Fibroblast of skin of left biceps (primary cell): ENCODE results near the gene ZNF101.

ENCODE experiments used
- DNase-seq, 2 experiments: peaks; one replicate each; pipeline ENCODE4 v3.0.0-alpha.2; 2013; ENCODE audit warnings: low read depth in 2 of 2

ZNF101 gene

DNA sequence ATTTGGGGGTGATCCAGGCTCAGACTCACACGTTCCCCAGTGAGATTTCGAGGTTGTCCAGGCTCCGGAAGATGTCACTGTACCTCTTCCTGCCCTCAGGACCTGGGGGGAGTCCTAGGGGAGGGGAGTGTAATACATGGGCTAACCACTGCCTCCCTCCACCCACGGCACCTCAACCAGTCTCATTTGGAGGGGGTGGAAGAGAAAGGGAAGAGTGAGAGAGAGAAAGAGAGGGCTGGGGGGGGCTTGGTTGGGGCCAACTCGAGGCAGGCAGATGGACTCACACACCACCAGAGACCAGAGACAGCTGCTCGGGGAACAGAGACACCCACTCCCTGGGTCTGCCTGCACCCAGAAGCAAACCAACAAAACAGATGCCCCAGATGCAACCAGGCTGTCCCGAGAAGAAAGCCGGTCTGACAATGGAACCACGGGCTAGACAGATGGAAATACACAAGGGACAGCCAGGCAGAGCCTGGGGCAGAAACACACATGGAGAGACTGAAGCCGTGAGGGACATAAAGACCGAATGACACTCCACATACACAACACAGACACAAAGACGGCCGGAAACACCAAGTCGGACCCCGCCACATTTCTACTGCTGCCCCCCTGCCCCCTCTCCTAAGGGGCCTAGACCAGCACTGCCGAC, 26.0 kb upstream of the ZNF101 start:
- no peak for DNase-seq

DNA sequence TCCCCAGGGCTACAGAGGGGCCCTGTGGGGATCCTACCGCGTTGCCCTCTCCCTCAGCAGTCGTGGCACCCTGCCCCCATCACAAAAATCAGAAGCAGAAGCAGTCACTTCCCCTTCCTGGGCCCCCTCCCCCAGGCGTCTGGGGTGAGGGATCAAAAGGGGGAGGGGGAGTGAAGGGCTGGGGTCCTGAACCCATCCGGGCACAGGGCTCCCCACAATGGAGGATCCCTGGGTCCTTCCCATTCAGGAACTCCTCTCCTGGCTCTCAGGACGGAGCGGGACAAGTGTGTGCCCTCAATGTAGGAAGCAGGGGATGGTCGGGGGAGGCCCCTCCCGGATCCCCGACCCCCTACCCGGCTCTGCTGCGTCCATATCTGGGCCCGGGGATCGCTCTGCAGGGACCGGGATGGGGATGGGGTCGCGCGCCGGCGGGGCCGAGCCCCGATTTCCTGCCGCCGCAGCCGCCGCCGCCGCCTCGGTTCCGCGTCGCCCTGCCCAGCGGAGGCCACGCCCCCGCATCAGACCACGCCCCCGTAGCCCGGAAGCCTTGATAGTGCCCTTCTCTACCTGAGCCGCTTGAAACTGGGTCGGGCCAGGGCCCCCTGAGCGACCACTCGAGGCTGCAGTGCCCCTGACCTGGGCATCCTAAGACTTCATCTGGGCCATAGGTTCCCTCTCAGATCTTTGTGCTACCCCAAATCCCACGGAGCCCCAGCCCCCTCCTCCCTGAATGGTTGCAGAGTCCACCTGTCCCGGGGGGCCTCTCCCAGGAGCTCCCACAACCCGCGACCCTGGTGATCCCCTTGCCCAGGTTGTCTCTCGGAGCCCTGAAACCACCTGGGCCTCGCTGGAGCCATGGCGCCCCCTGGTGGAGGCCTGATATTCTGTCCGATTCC, 25.2 kb upstream of the ZNF101 start, which contains the start of gene GMIP:
GMIP (minus strand) TSS at position 500 of the 896 bp plus-strand sequence; CDS start at position 372, 128 bp downstream.
- DNase-seq: no peak

DNA sequence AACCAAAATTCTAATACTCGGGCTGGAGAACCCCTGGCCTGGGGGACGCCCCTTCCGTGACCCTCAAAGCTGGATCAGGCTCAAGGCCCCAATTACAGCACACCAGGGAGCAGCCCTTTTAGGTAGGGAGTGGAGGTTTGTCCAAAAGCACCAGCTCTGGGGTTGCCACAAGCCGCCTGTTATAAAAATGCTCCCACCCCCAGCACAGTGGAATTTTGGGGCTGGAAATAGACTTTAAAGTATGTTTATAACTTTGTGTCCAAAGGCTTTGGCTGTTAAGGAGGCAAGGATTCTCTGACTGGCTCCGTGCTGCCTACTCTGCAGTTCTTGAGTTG, 24.6 kb upstream of the ZNF101 start:
- no peak for DNase-seq

DNA sequence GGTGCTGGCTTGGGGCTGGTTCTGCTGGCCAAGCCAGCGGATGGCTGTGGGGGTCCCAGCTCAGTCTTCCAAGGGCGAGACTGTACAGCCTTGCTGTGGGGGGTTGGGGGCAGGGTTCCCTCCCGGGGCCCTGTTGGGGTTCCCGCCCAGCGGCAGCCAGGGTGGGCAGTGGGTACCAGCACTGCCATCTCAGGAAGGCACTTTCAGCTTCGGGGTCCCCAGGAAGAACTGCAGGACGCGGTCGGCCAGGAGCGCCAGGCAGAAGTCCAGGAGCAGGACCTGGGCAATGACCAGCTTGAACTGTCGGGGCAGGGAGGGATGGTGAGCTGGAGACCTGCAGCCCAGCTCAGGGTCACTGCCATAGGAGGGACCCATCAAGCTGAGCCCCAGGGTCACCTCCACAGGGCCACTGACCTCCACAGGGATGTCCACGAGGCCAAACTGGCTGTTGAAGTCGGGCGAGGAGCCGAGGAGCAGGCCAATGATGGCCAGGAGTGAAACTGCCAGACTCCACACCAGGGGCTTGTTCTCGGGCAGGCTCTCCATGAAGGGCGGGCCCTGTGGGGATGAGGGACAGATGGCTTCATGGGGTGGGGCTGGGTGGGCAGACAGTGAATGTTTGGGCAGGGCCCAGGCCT, 23.3 kb upstream of the ZNF101 start:
- DNase-seq: no peak

- no peak for DNase-seq
Observed at GRCh38 chr19:19647037-19647835, 21.4 kb upstream of the ZNF101 start.

DNA sequence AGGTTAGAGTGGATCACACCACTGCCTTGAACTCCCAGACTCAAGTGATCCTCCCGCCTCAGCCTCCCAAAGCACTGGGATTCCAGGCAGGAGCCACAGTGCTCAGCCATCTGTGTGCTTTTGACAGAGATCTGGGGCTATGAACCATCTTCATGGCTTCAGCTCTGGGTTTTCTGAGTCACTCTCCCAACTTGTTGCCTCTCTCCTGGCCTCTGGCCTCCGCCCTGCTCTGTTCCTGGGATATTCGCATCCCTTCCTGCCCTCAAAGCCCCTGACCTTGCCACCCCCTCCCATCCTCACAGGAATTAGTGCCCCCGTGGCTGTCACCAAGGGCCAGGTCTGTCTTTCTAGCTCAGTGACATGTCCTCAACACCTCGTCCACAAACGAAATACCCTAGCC, 19.5 kb upstream of the ZNF101 start:
- DNase-seq: no peak

DNA sequence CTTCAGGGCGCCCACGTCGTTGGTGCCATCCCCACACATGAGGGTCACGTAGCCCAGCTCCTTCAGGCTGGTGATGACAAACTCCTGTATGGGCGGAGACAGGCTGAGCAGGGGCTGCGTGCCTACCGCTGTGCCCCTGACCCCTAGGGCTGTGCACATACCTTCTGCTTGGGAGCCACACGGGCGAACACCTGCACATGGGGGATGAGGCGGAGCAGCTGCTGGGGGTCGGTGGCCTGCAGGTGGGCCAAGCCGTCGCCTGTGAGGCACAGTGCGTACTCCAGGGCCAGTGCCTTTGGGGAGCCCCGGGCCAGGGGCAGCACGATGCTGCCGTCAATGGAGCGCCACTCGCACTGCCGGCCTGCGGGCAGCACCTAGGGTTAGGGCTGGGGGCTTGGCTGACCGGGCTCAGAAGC, 19.1 kb upstream of the ZNF101 start:
- DNase-seq: no peak

DNA sequence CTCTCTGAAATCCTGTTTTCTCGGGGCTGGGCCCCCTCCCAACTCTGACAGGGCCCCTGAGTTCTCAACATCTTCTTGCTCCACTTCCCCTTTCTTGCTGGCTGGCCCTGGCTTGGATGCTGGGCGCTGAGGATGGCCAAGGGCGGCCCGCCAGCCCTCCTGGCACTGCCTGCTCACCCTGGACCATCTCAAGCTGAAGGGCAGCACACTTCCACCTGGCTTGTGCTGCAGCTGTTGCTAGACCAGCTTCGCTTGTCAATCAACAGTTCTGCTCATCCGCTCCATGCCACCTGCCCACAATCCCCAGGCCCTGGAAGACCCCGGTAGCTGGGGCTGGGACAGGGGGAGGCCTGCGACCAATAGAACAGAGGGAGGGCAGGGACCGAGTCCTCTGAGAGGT, 18.3 kb upstream of the ZNF101 start:
- DNase-seq: no peak

DNA sequence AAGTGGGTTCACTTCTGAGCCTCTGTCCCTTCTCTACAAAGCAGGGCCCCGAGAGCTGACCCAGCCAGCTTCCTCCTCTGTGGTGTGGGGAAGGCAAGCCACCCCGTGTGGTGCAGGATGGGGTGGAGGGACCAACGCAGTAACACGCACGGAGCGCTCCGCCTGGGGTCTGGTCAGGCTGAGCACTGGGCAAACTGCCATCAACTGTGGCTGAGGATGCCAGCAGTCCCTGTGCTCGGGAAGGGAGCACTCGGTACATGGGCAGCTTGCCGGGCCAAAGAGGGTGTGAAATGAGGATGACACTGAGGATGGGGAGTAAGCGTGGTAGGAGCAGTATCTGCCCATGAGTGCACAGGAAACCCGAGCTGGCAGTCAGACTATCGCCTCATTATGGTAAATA, 17.6 kb upstream of the ZNF101 start:
- DNase-seq: no peak

DNA sequence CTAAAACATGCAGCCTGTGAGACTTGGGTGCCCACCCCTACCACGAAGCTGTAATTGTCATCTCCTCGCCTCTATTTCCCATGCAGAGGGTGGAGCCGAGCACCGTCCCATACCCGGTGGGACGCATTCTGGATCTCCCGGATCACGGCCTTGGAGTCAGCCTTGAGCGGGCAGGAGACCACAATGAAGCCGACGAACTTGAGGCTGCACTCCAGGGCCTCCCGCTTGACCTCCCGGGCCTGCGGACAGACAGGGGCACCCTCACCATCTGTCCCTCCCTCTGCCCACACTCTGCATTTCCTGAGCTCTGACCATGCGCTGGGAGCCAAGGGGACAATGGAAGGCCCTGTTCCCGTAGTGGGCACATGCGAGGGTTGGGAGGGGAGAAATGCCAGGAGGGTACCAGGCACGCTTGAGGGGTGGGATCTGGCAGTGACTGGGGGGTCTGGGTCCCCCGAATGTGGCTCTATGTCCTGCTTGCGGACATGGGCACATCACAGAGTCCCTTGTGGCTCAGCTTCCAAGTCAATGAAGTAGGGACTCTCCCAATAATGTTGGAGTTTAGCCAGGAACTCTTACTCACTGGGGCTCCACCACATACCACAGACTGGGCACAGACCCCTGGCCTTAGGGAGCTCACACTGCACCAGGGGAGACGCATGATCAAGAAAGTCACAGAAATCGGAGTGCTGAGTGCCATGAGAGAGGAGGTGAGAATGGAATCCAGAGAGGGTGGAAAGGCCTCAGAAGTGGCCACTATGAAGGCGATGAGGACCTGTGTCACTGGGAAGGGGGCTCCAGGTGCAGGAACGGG, 15.9 kb upstream of the ZNF101 start:
- no peak for DNase-seq

DNA sequence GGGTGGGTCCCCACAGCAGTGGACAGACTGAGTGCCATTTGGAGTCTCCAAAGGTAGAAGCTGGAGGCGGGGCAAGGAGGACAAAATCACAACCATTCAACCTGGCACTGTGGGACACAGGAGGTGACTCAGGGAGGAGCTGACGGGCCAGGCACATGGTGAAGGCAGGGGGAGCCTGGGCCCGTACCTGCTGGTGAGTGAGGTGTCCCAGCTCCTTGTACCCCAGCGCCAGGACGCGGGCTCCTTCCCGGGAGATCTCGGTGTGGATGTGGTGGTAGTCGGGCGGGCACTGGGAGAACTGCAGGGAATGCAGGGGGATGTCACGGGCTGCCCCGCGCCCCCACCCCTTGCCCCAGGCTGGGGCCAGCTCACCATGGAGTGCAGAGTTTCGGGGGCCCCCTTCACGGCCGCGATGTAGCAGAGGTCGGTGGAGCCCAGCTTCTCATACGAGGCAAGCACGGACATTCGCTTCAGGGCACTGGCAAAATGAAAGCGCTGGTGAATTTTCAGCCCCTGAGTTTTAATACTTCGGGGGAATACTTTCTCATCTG, 15.0 kb upstream of the ZNF101 start:
- no peak for DNase-seq

DNA sequence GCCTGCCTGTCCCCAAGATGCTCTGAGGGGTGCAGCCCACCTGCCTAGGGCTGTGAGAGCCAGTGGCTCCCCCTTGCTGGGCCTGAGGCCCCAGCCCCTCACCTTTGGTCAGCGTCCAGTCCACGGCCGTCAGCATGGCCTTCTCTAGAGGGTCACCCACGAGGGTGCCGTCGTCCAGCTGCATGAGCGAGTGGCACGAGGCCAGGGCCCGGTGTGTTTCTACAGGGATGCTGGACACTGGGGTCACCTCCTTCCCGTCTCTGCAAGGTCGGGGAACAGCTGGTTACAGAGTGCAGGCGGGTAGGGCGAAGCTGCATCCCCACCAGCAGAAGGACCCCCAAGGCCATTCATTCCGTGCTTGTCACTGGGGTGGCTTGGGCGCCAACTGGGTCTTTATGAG, 14.2 kb upstream of the ZNF101 start:
- DNase-seq: no peak

DNA sequence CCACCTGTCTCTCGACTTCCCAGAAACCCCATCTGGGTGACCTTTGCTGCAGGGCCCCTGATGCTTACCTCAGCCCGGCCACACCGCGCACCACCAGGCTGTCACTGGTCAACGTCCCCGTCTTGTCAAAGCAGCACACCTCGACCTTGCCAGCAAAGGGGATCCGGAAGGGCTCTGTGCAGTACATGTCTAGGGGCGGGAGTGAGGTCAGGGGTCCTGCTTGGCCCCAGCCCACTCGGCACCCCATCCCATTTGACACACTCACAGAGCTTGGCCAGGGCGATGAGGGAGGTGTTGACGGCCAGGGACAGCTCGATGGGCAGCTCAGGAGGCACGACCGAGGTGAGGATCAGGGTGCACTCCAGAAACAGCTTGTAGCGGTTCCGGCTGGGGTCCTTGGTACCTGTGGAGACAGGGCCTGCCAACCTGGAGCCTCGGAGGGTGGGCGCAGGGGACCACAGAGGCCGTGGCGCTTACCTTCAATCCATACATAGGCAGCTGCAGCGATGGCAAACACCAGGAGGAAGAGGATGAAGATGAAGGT, 13.5 kb upstream of the ZNF101 start:
- DNase-seq: no peak

GRCh38 chr19:19655641-19656343, 12.8 kb upstream of the ZNF101 start:
- no peak for DNase-seq

- no peak for DNase-seq
Observed at GRCh38 chr19:19656451-19657396, 11.9 kb upstream of the ZNF101 start.

DNA sequence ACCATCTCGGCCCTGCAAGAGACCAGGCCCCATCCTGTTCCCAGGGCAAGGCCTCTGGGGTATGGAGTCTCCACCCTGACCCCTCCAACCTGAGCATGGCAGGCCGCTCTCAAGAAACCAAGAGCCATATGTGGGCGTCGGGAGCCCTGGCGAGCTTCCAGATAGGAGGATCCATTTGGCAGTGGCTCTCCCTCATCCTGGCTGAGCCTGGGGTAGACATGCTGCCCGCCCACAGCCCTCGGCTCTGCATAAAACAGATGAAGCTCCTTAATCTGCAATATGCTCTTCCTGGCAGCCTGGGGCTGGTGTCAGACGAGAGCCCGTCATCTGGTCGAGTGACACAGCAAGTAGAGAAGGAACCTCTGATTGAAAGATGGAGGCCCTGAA, 11.2 kb upstream of the ZNF101 start:
- no peak for DNase-seq

DNA sequence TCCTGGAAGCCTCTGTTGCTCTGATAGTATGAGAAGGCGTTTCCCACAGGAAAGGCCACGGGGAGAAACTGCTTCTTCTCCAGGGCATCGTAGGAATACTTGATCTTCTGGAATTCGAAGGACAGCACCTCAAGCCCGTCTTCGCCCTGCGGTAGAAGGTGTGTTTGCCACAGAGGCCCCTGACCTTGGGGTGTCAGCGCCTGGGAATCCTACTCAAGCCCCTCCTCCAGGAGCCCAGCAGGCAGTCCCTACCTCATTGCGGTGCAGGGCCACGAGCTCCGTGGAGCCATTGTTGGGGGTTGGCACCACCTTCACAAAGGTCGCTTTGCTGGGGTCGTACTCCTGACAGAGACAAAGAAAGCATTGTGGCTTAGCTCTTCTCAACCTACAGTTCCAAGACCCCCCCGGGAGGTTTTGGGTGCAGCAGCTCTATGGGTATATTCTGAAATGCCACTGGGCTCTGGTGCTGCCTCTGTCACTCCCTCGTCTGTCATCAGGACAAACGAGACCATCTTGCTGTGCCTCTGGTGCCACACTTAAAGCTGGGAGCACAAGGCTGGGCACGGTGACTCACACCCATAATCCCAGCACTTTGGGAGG, 8.9 kb upstream of the ZNF101 start:
- no peak for DNase-seq

- DNase-seq: no peak
Observed at GRCh38 chr19:19661141-19661674, 7.4 kb upstream of the ZNF101 start.
